CD4-positive, alpha-beta T cell treated with Interferon gamma for 1 hour (primary cell): ENCODE measurements around the gene MAPK8IP2.
"Not testable (repeated sequence)": the region's sequence is repeated elsewhere in the genome, so short reads cannot be mapped to it uniquely, and the experiment has no call there.

Experiments used
- DNase-seq: peaks from one replicate; pipeline ENCODE4 v3.0.0-alpha.2; 2020

The MAPK8IP2 gene

GRCh38 chr22:50641696-50642607, 41.4 kb downstream of the MAPK8IP2 start:
- DNase-seq: no peak

- DNase-seq: not testable (repeated sequence)
Observed at GRCh38 chr22:50643021-50643820, 42.6 kb downstream of the MAPK8IP2 start.

- not testable (repeated sequence) for DNase-seq
Observed at GRCh38 chr22:50643821-50644101, 43.2 kb downstream of the MAPK8IP2 start.

GRCh38 chr22:50653256-50653655, 52.7 kb downstream of the MAPK8IP2 start:
- DNase-seq: no peak

- DNase-seq: not testable (repeated sequence)
Observed at GRCh38 chr22:50654664-50655063, 54.1 kb downstream of the MAPK8IP2 start.

GRCh38 chr22:50656122-50657070, 55.8 kb downstream of the MAPK8IP2 start:
- no peak for DNase-seq

- DNase-seq: no peak
Observed at GRCh38 chr22:50657925-50658324, 57.3 kb downstream of the MAPK8IP2 start.

GRCh38 chr22:50659711-50660110, 59.1 kb downstream of the MAPK8IP2 start:
- not testable (repeated sequence) for DNase-seq

- DNase-seq: no peak
Observed at GRCh38 chr22:50660306-50660705, 59.7 kb downstream of the MAPK8IP2 start.
